Limb (tissue), 2 donors: Measurements from ENCODE around the gene PICALM.
"Not testable (repeated sequence)": the region's sequence is repeated elsewhere in the genome, so short reads cannot be mapped to it uniquely, and the experiment has no call there.

ENCODE experiments used
- DNase-seq, 2 donors: peaks; one replicate each; pipeline ENCODE4 v3.0.0-alpha.2; 2016; ENCODE audit errors: extremely low spot score in 2 of 2

Gene PICALM

DNA sequence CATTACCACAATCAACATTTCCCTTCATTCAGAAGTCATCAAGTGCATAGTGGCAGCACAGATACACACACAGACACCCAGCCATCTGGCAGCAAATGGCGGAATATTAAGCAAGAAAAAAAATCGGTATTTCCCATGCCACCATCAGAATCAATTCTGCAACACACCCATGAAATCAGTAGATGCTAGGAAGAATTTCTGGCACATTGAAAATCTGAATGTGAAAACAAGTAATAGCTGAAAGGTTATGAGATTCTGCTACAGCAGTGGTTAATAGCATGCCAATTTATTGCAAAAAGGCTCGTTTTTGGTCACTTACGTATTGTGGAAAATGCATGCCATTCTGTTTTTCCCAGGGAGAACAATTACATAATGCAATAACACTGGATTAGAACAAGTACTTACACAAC is 91.1 kb downstream of the PICALM start:
- DNase-seq, result no peak

DNA sequence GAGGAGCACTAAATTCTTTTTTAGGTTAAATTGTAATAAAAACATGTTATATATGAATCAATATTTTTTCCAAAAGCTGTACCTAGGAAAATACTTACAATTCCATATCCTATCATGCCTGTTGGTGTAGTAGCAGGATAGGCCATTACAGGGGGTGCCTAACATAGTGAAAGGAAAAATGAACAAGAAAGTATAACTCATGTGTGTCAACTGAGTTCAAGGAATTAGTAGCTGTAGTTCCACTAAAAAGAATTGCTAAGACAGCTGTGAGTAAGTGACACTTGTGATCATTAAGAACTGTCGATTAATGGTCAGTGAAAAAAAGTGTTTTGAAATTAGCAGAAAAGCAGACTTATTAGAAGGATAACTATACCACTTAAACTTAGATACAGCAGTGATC is 92.4 kb downstream of the PICALM start:
- no peak for DNase-seq

DNA sequence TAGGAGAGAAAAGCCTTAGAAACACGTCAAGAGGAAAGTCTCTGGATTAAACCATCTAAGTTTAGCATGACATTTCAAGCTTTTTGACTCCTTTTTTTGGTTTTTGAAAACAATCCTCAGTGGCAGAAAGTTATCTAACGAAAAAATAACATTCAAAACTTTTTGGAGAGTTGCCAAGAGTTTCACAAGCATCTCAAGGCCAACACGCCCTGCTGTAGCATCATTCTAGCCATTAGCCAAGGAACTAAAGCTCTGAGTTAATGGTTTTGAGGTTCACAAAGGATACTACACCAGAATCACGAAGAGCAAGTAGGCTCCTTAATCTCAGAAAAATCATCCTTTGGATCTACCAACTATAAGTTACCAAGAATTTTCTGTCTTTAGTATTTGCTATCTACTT is 94.8 kb downstream of the PICALM start:
- no peak for DNase-seq

DNA sequence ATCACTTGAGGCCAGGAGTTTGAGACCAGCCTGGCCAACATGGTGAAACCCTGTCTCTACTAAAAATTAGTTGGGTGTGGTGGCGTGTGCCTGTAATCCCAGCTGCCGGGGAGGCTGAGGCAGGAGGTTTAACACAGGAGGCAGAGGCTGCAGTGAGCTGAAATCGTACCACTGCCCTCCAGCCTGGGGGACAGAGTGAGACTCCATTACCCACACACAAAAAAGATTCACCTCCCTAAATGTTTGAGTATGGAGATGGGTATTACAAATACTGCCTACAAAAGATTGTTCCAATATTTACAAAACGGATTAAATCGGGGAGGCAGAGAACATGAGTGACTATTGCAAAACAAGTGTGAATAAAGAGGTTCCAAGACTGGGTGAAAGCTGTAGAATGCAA is 98.3 kb downstream of the PICALM start:
- DNase-seq, result no peak

DNA sequence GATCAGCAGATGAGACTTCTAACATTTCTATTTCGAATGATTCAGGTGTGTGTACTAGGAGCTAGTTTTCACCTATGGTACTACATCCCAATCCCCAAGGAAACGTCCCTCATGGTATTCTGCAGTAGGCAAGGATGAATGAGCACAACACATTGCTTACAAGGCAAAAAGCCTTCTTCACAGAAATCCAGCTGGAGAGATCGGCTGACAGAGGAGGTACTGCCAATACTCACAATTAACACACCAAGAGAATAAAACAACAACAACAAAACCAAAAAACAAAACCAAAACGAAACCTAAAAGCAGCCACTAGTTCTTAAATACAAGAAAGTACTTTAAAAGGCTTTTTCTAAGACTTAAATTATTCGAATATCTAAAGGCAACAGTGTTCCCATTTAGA is 101.4 kb downstream of the PICALM start:
- no peak for DNase-seq

DNA sequence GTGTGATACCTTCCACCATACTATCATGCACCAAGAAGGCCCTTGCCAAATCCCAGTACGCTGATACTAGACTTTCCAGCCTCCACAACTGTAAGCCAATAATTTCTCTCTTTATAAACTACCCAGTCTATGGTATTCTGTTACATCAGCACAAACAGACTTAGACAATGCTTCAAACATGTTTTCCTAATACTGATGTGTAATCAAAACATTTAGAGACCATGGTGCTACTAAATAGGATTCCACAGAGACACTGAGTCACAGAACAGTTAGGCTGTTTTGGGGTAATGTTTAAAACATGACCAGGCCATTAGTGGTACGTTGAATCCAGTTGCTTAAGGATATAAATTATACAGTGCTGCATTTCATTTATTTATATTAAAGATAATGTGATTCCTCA is 103.7 kb downstream of the PICALM start:
- DNase-seq, result no peak

DNA sequence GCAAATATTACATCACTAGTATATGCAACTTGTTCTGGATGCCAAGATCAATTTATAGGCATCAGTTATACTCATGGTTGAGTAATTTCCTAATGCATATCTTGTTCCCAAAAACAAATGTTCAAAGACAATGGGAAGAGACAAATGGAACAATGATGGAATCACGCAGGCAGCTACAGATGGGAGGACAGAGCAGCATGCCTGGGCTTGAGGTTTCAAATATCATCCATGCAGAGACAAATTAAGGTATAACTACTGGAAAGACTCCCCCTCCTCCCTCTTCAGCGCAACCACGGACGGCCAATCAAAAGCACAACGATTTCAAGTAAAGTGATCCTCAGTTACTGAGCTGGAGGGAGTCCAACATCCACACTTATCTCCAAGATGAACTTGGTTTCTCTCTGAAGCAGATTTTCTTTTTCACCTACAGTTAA is 106.9 kb downstream of the PICALM start:
- DNase-seq, result peak; percentile 45 to 53

DNA sequence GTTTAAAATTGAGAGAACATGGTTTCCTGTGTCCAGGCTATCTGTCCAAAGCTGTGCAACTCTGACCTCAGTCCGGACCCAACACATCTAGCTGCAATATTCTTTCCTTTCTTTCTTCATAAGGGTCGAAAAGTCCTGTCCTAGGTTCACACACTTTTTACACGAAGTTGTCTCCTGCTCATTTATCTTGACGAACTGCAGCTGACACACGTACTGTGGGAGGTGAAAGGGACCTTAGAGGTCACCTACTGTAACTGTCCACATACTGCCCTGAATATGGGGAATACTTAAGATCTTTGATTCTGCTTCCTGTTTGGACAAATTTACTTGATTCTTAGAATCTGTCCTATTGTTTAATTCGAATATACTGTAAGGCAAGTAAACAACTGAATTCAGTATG is 107.8 kb downstream of the PICALM start:
- DNase-seq, result no peak

DNA sequence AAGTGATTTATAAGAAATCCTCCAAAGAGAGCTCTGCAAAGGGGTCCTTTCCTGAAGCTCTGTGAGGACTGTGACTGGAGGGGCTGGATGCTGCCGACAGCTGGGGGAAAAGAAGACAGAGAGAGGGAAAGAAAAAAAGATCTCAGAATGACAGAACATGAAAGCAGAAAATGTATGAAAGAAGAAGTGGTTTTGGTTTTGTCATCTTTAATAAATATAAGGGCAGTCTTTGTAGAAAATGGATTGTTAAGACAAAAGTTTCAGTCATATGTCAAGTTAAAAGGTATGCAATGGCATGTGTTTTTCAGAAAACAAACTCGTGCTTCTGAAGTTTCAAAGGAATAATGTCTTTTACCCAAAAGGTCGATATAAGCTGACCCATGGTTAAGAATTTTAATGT is 108.2 kb downstream of the PICALM start:
- DNase-seq, result no peak

DNA sequence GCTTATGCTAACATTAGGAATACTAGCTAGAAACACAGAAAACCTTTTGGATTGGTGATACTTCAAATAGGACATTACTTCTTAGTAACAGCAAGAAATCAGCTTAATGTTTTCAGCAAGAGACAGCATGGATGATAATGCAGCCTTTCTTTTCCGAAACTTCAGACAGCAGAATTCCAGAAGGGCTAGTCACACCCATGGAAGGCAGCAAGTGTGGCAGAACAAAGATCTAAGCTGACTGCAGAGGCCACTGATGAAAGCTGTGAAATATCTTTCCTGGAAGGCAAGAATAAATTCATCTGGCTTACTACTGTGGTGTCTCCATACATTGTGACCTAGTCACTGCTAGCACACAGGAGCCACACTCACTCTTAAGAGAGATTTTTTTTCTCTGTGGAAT is 113.4 kb downstream of the PICALM start:
- no peak for DNase-seq

DNA sequence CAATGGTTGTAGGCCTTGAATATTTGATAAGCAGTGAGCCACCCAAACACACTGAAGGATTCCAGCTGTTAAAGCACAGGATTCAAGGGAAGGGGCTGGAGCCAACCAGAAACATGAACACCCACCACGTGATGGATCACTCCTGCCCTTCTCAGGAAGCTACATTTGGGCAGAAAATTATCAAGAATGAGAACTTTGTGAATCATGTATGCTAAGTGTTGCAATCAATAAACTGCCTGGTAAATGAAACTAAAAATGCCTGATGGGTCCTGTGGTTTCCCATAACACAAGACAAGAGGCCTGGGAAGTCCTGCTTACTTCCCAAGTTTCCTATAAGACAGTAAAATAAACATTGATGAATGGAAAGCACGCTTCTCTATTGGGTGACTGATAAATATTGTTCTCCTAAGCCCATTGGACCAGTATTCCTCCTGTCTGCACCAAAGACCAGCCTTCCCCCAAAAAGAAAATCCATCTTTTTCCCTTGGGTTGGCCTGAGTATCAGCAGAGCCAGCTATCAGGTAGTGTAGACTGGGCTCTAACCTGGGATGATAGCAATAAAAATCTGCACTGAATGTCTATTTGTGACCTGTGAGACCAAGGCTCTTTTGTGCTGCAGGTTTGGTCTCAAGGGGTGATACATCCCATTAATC is 115.3 kb downstream of the PICALM start:
- DNase-seq, result no peak

DNA sequence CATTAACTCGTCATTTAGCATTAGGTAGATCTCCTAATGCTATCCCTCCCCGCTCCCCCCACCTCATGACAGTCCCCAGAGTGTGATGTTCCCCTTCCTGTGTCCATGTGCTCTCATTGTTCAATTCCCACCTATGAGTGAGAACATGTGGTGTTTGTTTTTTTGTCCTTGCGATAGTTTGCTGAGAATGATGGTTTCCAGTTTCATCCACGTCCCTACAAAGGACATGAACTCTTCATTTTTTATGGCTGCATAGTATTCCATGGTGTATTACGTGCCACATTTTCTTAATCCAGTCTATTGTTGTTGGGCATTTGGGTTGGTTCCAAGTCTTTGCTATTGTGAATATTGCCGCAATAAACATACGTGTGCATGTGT is 116.8 kb downstream of the PICALM start:
- not testable (repeated sequence) for DNase-seq

DNA sequence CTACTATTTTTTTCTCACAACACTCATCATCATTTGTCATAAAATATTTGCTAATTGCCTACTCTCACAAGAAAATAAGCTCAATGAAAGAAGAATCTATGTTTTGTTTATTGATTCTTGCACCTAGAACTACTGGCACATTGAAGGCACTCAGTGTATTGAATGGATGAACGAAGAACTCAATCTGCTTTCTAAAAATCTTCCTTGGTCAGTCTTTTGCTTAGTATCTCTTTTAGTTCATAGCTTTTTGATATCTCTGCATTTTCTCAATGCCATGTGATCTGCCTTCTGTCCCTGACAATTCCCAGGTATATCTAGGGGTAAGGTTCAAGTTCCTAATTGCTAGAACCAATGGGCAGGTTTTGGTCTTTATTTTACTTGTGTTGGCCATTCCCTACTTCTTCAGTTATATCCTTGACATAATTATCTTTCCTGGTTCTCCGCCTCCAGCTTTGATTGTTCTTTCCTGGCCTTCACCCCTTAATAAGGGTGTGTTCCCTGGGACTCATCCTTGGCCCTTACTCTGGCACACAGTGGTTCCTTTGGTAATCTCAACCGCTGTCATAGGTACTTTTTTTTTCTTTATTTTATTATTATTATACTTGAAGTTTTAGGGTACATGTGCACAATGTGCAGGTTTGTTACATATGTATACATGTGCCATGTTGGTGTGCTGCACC is 117.3 kb downstream of the PICALM start:
- DNase-seq, result no peak

DNA sequence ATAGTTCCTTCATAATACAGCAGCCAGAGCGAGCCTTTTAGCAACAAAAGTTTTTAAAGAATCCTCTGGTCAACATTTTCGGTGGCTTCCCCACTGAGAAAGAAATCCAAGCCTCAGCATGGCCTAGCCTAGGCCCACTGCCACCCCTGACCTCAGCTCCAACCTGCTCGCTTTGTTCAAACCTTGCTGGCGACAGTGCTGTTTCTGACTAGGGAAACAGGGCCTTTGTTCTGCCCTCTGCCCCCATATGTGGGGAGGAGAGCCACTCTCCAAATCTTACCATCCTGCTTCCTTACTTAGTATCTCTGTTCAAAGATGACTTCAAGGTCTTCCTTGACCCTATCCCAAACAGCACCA is 117.9 kb downstream of the PICALM start:
- no peak for DNase-seq

DNA sequence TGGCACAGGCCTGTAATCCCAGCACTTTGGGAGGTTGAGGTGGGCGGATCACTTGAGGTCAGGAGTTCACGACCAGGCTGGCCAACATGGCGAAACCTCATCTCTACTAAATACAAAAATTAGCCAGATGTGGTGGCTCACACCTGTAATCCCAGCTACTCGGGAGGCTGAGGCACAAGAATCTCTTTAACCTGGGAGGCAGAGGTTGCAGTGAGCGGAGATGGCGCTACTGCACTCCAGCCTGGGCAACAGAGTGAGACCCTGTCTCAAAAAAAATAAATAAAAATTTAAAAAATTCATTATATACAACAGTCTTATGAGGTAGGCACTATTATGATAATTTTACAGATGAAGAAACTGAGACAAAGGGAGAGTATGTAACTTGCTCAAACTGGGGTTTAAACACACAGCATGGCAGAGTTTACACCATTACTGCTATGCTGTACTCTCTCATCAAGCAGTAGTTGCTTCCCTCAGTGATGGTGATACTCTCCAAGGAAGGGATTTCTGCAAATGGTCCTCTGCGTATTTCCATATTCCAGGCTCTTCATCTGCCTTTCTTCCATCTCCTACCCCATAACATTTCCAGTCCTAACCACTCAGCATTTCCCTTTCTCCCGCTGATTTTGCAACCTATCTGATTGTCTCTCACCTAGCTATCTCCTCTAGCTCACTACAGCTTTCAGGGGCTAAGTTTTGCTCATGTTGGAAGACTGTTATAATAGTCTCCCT is 118.4 kb downstream of the PICALM start:
- no peak for DNase-seq

DNA sequence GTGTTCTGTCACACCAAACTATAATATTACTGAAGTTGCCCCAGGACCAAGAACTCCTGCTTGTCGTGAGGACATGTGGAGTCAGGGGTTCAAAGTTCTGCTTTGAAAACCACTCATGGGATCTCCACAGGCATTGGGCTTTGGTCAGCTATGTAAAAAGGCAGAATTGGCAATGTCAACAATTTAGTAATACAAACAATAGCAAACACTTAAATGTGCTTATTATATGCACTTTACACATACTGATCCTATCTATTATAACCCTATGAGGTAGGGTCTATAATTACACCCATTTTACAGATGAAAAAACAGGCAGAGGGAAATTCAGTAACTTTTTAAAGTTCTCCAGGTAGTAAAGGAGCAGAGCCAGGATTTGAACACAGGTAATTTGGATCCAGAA is 119.1 kb downstream of the PICALM start:
- no peak for DNase-seq

DNA sequence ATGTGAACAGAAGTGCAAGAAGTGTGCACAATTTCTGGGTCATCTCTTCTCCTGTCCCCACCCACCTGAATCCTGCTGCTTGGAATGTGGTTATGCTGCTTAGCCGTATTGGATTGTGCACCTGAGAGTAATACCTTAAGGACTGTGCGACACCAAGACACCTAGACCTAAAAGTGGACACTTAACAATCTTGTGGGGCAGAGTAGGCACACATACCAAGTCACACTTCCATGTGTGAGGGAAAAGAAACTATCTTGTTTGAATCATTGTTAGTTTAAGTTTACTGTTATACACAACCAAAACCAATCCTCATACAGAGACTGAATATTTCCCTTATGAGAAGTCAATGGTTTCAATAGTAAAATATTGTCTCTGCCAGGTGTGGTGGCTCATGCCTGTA is 120.0 kb downstream of the PICALM start:
- DNase-seq, result no peak

DNA sequence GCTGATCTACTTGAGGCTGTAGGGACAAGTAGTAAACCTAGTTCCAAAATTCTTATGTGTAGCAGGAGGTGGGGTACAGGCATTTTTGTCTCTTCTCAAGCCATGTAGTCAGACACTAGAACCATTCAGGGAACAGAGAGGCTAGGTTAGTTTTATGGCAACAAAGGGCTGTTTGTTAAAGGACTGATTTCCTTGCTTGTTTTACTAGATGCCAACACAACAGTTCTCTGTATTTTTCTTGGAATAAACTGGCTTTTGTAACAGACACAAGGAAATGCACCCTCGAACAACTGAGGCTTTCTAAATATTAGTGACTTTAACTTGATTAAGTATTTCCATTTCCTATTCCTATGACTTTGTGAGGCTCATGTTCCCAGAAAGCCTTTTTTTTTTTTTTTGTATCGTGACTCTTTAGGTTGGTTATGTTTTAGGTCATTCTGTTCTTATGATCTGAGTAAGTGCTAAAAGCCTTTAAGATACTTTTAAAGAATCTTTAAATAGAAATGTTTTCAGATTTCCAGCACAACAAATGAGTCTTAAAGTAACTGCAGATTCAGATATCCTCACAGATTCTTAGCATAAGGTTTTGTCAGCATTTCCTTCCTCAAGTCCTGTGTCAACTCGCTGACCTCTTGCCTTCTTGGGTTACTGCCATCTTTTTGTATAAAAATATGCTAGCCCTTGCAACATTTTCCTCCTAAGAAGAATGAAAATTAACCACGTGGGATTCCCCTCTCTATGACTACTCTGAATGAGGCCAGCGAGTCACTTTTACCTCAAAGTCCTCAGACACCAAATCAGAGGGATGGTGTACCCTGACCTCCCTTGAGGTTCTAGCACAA is 121.2 kb downstream of the PICALM start:
- no peak for DNase-seq

DNA sequence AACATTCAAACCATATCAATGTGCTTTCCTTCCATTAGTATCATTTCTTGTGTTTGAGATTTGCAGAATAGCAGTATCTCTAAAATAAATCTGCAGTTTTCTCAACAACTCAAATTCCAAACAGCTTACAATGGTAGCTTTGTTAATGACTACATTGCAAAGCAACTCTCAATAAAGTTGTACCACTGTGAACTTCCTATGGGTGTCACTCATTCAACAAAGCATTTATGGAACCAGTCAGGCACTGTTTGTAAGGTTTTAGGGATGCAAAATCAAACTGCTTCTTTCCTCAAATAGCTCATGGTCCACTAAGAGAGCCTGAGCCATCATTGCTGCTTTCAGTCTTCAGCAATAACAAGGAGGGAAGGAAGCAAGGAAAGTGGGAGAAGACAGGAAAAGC is 122.7 kb downstream of the PICALM start:
- no peak for DNase-seq

DNA sequence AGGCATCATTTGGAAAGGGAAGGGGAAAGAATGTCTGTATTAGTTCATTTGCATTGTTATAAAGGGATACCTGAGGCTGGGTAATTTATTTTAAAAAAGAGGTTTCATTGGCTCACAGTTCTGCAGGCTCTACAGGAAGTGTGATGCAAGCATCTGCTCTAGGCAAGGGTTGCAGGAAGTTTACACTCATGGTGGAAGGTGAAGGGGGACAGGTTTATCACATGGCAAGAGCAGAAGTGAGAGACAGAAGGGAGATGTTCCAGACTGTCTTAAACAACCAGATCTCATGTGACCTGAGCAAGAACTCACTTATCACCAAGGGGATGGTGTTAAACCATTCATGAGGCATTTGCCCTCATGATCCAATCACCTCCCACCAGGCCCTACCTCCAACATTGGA is 123.1 kb downstream of the PICALM start:
- DNase-seq, result no peak

DNA sequence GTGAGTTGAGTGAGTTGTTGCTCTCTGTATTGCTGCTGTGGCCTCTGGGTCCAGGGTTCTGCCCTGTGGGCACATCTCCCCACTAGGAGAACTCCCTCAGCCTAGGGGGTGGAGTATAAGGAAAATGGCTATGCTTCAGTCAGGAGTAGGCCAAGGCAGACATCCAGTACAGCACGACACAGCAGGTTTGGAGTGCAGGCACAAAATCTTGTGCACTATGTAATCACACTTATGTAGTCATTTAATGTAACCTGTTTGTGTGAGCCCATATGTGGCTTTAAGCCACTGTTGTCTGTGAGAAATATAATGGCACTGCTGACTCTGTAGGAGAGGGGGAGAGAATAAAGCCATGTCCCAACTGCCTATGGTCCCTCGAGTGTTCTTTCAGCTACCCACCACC is 123.6 kb downstream of the PICALM start:
- DNase-seq, result no peak

DNA sequence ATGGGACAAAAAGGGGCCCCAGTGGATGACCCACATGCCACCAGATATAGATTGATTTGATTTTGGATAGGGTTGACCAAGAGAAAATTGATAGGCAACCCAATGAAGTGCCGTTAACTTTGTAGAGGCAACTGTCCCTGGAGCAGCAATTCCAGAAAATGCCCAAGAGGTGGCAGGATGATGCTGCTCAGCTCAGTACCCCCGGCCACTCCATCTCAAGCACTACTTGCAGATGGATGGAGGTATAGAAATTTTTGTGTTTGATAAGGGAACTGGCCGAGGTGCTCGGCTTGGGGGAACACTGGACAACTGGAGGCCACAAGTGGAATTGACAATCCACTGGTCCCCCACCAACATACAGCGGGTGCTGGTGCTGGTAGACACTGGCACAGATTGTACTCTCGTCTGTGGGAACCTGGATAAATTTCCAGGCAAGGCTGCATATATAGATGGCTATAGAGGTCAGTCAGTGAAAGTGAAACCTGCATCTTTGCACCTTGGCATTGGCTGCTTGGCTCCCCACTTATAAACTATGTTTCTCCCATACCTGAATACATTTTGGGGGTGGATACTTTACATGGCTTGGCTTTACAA is 127.4 kb downstream of the PICALM start:
- DNase-seq, result peak in 1 of 2 donors; percentile 42
